Stimulated activated CD4-positive, alpha-beta T cell treated with anti-CD3 and anti-CD28 coated beads, TNF-alpha, amount 100 ng/mL, for 1 hour (primary cell): ENCODE measurements around the gene IGHMBP2.
"Not testable (repeated sequence)": the region's sequence is repeated elsewhere in the genome, so short reads cannot be mapped to it uniquely, and the experiment has no call there.

Experiments
- DNase-seq, 3 donors: peaks; one replicate each; pipeline ENCODE4 v3.0.0-alpha.2; 2020; ENCODE audit warnings: low read depth in 3 of 3, low spot score in 1 of 3

The IGHMBP2 gene

DNA sequence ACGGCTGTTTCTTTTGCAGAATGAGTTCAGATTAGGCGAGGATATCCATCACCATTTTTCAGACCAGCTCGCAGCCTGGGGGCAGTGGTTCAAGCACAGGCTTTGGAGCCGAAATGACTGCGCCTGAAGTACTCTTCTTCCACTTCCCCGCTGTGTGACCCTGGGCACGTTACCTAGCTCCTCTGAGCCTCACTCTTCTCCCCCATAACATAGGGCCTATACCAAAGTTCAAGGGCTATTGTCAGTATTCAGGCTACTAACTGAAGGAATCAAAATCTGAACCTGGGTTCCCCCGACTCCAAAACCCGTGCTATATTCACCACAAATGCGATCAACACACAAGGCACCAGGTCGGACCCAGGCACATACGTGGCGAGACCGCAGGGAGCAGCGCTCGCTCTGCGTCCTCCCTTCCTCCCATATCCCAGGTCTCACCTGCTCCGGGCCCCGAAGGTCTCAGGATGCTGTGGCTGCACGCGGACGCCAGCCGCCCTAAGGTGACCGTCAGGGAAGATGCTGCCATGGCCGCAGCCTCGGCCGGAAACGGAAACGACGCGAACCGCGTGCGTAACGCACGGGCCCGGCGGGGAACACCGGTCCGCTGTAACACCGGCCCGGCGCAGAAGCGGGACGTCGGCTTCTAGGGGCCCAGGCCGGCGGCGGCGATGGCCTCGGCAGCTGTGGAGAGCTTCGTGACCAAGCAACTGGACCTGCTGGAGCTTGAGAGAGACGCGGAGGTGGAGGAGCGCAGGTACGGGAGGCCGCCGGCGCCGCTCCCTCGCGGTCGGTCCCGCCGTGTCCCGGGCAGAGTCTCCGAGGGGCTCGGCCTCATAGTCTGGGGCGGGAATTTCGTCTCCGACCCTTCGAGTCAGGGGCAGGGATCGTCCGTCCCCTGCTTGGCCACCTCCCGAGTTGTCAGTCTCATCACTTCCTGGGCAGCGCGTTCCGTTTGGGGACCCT lies at the start of gene IGHMBP2, which contains the start of gene MRPL21:
Gene IGHMBP2 (plus strand): TSS at position 604 of the 960 bp plus-strand sequence. CDS start 62 bp downstream, at position 666.
Gene MRPL21 (minus strand): TSS at position 545 of the 960 bp plus-strand sequence. CDS start 22 bp downstream, at position 523.
- peak; percentile 44 to 83 (median 72) for DNase-seq

- no peak for DNase-seq
These were observed 49.3 kb upstream of the IGHMBP2 start for GRCh38 chr11:68854273-68854958.

GRCh38 chr11:68855205-68855981 lies 48.3 kb upstream of the IGHMBP2 start:
- no peak for DNase-seq

- DNase-seq = not testable (repeated sequence)
These were observed 47.2 kb upstream of the IGHMBP2 start for GRCh38 chr11:68856425-68857030.

- no peak for DNase-seq
These were observed 46.6 kb upstream of the IGHMBP2 start for GRCh38 chr11:68857037-68857586.

GRCh38 chr11:68859123-68859522 lies 44.6 kb upstream of the IGHMBP2 start:
- no peak for DNase-seq

DNA sequence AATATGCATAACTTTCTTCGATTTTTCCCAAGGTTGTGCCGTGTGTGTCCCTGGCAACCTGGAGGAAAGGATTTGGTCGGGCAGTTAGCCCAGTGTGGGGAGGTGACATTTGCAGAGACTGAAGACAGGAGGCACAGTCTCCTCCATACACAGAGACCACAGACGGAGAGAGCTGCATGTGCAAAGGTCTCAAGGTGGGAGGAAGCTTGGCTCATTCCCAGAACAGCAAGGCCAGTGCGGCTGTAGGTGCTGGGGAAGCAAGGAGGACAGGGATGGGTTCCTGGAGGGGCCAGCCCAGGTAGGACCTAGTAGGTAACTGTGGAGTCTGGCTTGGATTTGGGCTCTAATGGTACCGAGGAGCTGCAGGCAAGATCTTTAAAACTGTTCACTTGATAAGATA lies 41.3 kb upstream of the IGHMBP2 start:
- no peak for DNase-seq

DNA sequence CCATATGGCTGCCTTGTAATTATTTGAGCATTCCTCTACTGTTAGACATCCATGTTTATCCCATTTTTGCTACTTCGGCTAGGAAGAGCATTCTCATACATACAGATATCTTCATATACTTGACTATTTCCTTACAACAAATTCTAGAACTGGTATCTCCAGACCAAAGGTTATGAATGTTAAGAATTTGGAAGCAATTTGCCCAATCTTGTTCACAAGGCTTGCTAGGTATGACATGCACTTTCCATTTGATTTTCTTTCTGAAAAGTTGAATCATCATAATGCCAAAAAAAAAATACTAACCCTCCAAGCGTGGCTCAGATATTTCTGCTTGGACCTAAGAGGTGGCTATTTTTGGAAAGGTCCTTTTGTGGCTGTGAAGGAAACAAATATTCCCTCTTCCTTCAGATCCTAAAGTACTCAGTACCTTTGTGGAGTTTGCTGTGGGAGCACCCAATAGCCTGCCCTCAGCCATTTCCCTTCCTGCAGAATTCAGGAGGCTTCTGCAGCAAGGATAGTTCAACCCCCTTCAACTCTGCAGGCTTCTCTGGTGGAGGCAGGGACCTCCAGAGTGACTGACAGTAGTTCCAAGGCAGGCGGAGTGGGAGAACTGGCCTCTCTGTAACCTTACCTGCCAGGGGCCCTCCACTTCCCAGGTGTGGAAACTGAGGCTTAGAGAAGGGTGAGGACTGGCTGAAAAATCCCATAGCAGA lies 40.0 kb upstream of the IGHMBP2 start:
- DNase-seq = no peak

- DNase-seq = no peak
These were observed 38.5 kb upstream of the IGHMBP2 start for GRCh38 chr11:68865241-68865640.

DNA sequence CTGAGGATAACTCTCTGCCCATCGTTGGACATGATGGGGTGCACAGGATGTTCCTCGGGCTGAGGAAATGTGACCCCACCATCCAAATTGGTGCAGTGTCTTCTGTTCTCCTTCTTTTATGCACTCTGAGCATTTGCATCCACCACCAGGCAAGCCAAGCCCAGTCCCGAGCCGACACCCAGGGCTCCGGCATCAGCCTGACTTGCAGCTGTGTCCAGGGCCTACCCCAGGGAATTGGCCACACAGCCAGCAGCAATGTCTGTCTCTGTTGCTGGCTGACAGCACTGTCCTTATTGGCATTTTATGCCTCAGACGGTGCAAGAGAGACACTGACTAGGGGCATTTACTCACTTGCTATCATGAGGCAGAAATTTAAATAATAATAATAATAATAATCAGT lies 36.6 kb upstream of the IGHMBP2 start:
- no peak for DNase-seq

DNA sequence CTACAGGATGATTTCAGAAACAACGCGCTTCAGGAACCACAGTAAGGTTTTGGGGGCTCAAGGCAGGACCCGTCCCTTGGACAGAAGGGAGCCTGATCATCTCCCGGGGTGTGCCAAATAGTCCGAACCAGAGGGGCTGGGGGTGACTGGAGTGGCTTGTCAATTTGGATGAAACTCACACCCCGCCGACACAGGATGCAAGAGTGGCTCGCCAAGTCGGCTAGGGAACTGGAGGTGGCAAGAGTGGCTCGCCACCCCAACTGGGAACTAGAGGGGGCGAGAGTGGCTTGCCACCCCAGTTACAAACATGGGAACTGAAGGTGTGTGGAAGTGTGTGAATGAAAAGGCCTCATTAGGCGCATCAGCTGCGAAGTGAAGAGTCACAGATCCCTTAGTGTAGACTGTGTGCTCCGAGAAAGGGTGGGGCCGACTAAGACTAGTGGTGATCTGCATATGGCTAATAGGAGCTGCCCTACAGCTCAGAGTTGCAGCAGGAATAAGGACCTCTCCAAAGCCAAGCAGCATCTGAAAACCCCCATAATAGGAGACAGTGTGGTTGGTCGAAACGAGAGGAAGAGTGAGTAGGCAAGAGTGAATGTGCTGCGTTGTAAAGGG lies 35.4 kb upstream of the IGHMBP2 start:
- DNase-seq = no peak

DNA sequence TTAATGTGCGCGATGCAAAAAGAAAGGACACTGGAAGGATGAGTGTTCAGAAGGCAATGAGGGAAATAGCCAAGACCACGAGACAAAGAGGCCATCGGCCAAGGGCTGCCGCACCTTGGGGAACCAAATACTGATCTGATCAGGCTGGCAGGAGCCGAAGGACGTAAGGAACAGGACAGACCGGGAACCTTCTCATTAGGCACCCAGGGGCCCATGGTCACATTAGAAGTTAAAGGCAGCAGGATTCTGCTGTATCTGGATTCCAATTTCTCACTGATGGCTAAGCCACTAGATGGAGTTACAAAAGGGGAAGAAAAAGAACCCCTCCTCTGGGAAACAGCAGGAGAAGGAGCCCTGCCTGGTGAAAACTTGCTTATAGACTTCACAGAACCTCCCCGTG lies 33.2 kb upstream of the IGHMBP2 start:
- no peak for DNase-seq

- DNase-seq = no peak
These were observed 31.3 kb upstream of the IGHMBP2 start for GRCh38 chr11:68872216-68873003.

GRCh38 chr11:68878022-68878421 lies 25.7 kb upstream of the IGHMBP2 start:
- no peak for DNase-seq

- no peak for DNase-seq
These were observed 22.8 kb upstream of the IGHMBP2 start for GRCh38 chr11:68880851-68881250.

DNA sequence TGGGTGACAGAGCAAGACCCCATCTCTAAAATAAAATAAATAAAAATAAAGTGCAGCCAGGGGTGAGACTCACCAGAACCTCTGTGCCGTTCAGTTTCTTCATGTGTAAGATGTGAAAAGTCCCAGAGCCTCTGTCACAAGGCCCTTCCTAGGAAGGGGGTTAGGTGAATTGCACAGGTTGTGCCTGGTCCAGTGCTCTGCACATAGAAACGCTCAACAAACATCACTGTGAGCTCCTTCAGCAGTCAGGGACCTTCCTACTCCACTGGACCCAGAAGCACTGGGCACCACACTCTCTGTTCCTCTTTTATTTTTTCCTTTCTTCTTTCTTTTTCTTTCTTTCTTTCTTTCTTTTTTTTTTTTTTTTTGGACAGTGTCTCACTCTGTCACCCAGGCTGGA lies 22.4 kb upstream of the IGHMBP2 start:
- DNase-seq = no peak

- DNase-seq = no peak
These were observed 21.3 kb upstream of the IGHMBP2 start for GRCh38 chr11:68882391-68882790.

DNA sequence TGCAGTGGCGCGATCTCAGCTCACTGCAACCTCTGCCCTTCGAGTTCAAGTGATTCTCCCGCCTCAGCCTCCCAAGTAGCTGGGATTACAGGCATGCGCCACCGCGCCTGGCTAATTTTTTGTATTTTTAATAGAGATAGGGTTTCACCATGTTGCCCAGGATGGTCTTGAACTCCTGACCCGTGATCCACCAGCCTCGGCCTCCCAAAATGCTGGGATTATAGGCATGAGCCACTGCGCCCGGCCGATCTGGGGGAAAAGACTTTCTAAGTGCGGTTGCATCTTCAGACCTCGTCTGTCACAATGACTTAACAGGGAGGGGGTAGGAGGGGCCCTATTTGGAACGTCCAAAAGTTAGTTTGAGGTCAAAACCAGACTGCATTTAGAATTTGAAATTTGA lies 18.9 kb upstream of the IGHMBP2 start:
- not testable (repeated sequence) for DNase-seq
